SKM-1 treated with dmso at 0.1 percent for 144 hours (cell line): ENCODE data around the gene KRT32.
"Not testable (repeated sequence)": the region's sequence is repeated elsewhere in the genome, so short reads cannot be mapped to it uniquely, and the experiment has no call there.

Experiments used
- DNase-seq: peaks from one replicate; lab custom pipeline; 2025; ENCODE audit not compliant: unreplicated experiment; lab: John Stamatoyannopoulos, UW

The KRT32 gene

DNA sequence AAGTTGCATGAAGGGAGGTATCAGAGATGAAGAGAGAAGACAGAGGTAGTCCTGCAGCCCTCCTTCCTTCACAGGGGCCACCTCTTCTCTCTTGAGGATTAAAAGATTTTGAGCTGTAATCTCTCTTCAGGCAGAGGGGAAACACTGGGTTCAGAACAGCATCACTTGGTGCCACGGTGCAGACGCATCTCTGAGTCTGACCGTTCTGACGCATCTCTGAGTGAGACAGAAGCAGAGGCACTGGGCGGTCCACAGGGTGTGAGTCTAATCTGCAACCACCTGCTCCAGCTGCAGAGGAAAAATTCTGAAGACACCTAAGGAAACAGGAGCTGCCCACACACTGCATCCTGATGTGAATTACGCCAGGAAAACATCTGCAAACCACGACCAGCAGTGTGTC is 37.5 kb downstream of the KRT32 start:
- DNase-seq: no peak

GRCh38 chr17:41428591-41429291 is 38.4 kb downstream of the KRT32 start:
- no peak for DNase-seq

- no peak for DNase-seq
Measured at GRCh38 chr17:41424111-41424635, 43.0 kb downstream of the KRT32 start, which contains the start of gene KRT37. KRT37 (minus strand) TSS chr17:41424585; CDS start chr17:41424523, 62 bp downstream.

GRCh38 chr17:41422586-41422985 is 44.6 kb downstream of the KRT32 start:
- DNase-seq: not testable (repeated sequence)

GRCh38 chr17:41421617-41422016 is 45.6 kb downstream of the KRT32 start:
- no peak for DNase-seq

DNA sequence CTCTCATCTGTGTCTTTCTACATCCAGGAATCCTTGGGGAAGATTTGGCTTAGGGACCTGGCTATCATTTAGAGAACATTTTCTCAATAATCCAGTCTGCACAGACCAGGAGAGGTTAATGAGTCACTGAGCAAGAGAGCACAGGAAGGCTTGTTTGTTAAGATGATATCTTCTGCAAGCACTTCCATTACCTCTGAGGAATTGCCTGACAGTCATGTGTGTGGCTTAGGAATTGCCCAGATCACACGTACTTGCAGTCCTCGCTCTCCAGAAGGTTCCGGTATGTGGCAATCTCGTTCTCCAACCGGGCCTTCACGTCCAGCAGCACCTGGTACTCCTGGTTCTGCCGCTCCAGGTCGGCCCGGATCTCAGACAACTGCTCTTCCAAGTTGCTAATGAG is 46.1 kb downstream of the KRT32 start:
- no peak for DNase-seq

DNA sequence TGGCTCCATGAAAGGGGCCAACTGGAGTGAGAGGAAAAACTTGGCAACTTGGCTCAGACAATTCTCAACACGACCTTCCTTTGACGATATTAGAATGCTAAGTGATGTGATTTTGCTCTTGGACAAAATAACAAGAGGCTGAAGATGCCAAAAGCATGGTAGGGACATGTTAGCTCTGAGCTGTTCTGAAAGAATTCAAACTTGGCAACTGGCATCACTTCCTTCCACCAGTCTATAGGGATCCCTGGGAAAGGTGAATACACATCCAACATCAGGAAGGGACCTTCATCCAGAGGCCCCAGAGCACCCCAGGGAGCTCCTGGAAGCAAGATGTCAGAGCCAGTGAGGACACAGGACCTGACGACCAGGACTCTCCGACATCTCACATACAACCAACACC is 47.1 kb downstream of the KRT32 start:
- DNase-seq: no peak

GRCh38 chr17:41419716-41420115 is 47.5 kb downstream of the KRT32 start:
- DNase-seq: no peak

GRCh38 chr17:41418116-41418860 is 48.9 kb downstream of the KRT32 start:
- no peak for DNase-seq

- DNase-seq: no peak
Measured at GRCh38 chr17:41417576-41418015, 49.6 kb downstream of the KRT32 start.

DNA sequence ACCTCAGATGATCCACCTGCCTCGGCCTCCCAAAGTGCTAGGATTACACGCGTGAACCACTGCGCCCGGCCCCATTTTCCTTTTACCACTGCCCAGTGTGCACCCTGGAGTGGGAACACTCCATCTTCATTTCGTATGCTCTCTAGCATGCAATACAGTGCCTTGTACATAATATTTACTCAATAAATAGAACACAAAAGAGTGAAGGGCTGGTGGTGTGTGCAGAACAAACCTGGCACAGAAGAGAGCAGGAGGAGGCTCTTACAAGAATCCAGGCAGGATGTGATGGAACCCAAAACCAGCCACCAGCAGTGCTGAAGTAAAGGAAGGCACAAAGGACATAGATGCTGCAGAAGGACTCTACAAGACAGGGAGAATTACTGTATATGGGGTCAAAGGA is 50.1 kb downstream of the KRT32 start:
- DNase-seq: no peak

- DNase-seq: no peak
Measured at GRCh38 chr17:41416479-41416878, 50.7 kb downstream of the KRT32 start.

DNA sequence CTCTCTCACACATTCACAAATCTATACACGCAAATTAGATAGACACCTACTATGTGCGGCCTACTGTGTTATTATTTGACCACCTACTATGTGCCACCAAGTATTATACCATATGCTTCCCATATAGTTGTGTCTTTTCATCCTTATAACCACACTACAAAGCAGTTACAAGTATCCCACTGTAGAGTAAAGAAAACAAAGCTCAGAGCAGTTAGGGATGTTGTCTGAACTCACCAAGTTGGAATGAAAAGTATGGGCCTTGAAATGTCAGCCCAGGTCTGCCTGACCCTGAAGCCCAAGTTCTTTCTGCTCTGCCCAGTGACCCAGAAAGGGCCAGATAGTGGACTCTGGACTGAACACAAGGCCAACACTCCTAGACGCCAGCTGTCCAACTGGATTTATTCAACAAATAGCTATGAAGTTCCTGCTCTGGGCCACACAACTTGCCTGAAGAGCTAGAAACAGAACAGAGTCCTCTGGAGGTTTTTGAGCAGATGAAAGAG is 51.3 kb downstream of the KRT32 start:
- no peak for DNase-seq

- DNase-seq: no peak
Measured at GRCh38 chr17:41415411-41415810, 51.8 kb downstream of the KRT32 start.

- DNase-seq: no peak
Measured at GRCh38 chr17:41413982-41414381, 53.2 kb downstream of the KRT32 start.

- DNase-seq: no peak
Measured at GRCh38 chr17:41413353-41413957, 53.7 kb downstream of the KRT32 start.

DNA sequence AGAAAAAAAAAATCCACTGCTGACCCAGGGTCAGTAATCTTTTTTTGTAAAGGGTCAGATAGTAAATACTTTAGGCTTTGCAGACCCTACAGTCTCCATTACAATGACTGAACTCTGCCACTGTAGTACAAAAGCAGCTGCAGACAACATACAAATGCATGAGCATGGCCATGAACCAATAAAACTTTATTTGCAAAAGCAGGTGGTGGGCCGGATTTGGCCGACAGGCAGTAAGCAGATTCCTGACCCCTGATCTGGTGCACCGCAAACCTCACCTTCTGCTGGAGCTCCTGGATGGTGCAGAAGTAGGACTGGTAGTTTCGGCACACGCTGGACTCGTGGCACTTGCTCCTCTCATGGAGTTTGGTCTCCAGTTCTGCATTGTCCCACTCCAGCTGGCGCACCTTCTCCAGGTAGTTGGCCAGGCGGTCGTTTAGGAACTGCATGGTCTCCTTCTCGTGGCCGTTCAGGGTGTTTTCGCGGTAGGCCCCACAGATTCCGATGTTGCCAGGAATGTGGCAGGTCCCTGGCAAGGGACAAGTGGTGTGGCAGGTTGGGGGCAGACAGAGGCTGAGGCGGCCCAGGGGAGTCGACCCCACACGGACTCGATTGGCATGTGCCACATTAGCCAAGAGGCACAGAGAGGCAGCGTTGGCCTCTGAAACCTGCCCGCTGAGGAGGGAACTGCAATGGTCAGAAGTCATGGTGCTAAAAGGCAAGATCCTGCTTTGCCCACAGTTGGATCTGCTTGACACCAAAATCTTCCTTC is 55.9 kb downstream of the KRT32 start:
- no peak for DNase-seq
